A673 (cell line): Measurements from ENCODE around the gene CEP44. TPM values are rescaled to one million over a fixed set of nuclear protein-coding genes. Genes with fewer than 3 reads are reported as not detected.
"Not testable (repeated sequence)": the region's sequence is repeated elsewhere in the genome, so short reads cannot be mapped to it uniquely, and the experiment has no call there.

Experiments
- BruUV-seq: library from RNA; stranded (reverse); fragments of 400-500 nt; replicated peaks from 2 replicates; lab custom pipeline; 2021; lab: Mats Ljungman, UMichigan
- CTCF ChIA-PET: fragments of 300-600 bp; sonication (Branson Sonifier 250); formaldehyde crosslinking; loops from one replicate; lab custom pipeline; 2022; ENCODE audit warnings: antibody characterized with exemption; lab: Charles Lee
- POLR2A ChIA-PET: fragments of 300-600 bp; sonication (Branson Sonifier 250); formaldehyde crosslinking; loops from one replicate; lab custom pipeline; 2022; ENCODE audit warnings: antibody characterized with exemption; ENCODE audit not compliant: low non-redundant PET; lab: Charles Lee
- DNase-seq: peaks from one replicate; pipeline ENCODE4 v3.0.0-alpha.2; 2015; ENCODE audit warnings: low spot score
- H3K27ac ChIP-seq: fragments of 200-600 bp; sonication (generic); 2 replicates; pipeline ENCODE4 v1.5.1; 2016; ENCODE audit warnings: mixed run types, low read depth, mild to moderate bottlenecking, mixed read lengths, antibody characterized with exemption, low read length; ENCODE audit not compliant: poor library complexity, severe bottlenecking
- H3K27me3 ChIP-seq: fragments of 200-600 bp; sonication (generic); replicated peaks from 2 replicates; pipeline ENCODE4 v1.6.1; 2017; ENCODE audit warnings: mixed run types, low read depth, mild to moderate bottlenecking, mixed read lengths, antibody characterized with exemption, low read length; ENCODE audit not compliant: insufficient read depth, poor library complexity
- H3K36me3 ChIP-seq: fragments of 200-600 bp; sonication (generic); 2 replicates; pipeline ENCODE4 v1.6.1; 2016; ENCODE audit warnings: mixed run types, mild to moderate bottlenecking, mixed read lengths, antibody characterized with exemption, low read length; ENCODE audit not compliant: insufficient read depth, poor library complexity, severe bottlenecking
- H3K4me1 ChIP-seq: fragments of 200-600 bp; sonication (generic); 2 replicates; pipeline ENCODE4 v1.6.1; 2017; ENCODE audit warnings: mixed run types, mild to moderate bottlenecking, mixed read lengths, antibody characterized with exemption, low read length; ENCODE audit not compliant: insufficient read depth, poor library complexity, severe bottlenecking
- H3K4me3 ChIP-seq: fragments of 200-600 bp; sonication (generic); 2 replicates; pipeline ENCODE4 v1.5.1; 2016; ENCODE audit warnings: low read depth, mixed run types, mild to moderate bottlenecking, mixed read lengths, low read length; ENCODE audit not compliant: poor library complexity, severe bottlenecking
- H3K9me3 ChIP-seq: fragments of 200-600 bp; sonication (generic); 2 replicates; pipeline ENCODE4 v1.6.1; 2016; ENCODE audit warnings: mixed run types, low read depth, mild to moderate bottlenecking, mixed read lengths, antibody characterized with exemption, low read length; ENCODE audit not compliant: poor library complexity, severe bottlenecking
- EZH2 ChIP-seq: fragments of 200-600 bp; sonication (generic); IDR thresholded peaks from 2 replicates; pipeline ENCODE4 v1.6.1; 2017; ENCODE audit warnings: borderline replicate concordance, low read depth, mild to moderate bottlenecking, mixed read lengths, antibody characterized with exemption, low read length; ENCODE audit not compliant: poor library complexity, severe bottlenecking
- intact Hi-C: fragments of 100-400 bp; cut with micrococcal nuclease; formaldehyde crosslinking; loops from one replicate; pipeline ENCODE4 v1.10.0; 2022; ENCODE audit not compliant: unreplicated experiment
- total RNA-seq: library from RNA; stranded (reverse); gene quantifications from 2 replicates; pipeline ENCODE4 v1.2.3, GENCODE V29; 2021
- TF ChIP-seq, protein P1 (sequence below): fragments of 300-800, 200-600 bp; sonication (generic); conservative IDR thresholded peaks from 2 replicates; pipeline ENCODE4 v1.5.1; 2017; ENCODE audit warnings: low read depth, mild to moderate bottlenecking, antibody characterized with exemption, low read length, moderate library complexity, mixed read lengths

CEP44 gene
- total RNA-seq, 1 experiment from 2014 or later: 22.3 TPM

DNA sequence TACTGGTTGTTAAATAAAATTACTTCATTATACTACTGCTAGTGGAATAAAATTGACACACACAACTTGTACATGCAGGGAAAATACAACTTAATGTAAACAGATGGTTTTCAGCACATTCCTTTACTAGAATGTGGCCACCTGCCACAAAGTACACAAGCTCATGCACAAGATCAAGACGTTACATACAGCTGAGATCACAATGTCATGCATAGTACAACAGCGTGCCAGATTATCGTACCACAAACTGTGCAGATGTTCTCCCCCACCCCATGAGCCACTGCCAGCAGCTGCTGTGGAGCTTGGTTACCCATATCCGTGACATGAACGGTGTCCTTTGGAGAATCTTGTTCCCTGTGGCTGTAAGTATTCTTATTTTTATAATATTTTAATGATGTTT, 27.9 kb upstream of the CEP44 start:
- no TSS peak for BruUV-seq
- H3K4me3 ChIP-seq: no peak overlapping the region
- H3K27ac ChIP-seq: no peak overlapping the region
- peak; percentile 64 for DNase-seq
- H3K4me1 ChIP-seq: peaks cover 33% of the 10 kb centered on the region
- H3K9me3 ChIP-seq: no peaks in the 10 kb centered on the region
- H3K27me3 ChIP-seq: no peaks in the 10 kb centered on the region
- TF ChIP-seq, protein P1, sequence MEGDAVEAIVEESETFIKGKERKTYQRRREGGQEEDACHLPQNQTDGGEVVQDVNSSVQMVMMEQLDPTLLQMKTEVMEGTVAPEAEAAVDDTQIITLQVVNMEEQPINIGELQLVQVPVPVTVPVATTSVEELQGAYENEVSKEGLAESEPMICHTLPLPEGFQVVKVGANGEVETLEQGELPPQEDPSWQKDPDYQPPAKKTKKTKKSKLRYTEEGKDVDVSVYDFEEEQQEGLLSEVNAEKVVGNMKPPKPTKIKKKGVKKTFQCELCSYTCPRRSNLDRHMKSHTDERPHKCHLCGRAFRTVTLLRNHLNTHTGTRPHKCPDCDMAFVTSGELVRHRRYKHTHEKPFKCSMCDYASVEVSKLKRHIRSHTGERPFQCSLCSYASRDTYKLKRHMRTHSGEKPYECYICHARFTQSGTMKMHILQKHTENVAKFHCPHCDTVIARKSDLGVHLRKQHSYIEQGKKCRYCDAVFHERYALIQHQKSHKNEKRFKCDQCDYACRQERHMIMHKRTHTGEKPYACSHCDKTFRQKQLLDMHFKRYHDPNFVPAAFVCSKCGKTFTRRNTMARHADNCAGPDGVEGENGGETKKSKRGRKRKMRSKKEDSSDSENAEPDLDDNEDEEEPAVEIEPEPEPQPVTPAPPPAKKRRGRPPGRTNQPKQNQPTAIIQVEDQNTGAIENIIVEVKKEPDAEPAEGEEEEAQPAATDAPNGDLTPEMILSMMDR: no peak
- TF ChIP-seq EZH2: no peak
- POLR2A ChIA-PET: no interaction called here
- no peaks in the 10 kb centered on the region for H3K36me3 ChIP-seq
- CTCF ChIA-PET: no interaction called here
- intact Hi-C loops: no loop called here

DNA sequence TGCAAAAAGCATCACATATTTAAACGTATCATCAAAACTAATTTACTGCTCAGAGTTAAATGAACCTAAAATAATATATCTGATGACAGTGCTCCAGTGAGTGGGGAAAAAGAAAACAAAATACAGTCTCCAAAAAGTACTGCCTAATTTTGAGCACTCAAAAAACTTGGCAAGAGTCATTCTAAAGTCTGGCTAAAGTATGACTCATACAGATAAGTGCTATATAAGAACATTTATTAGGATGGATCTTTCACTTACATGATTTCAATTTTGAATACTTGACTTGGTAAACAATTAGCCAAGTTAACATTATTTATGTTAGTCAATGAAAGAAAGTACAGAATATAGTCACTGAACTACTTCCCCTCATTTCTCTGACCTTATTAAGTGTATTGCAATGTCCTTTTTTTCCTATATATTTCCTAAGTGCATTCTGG, 27.4 kb upstream of the CEP44 start:
- H3K9me3 ChIP-seq: no peaks in the 10 kb centered on the region
- ChIA-PET CTCF (no interaction called here), POLR2A (no interaction called here)
- DNase-seq: peak; percentile 51
- no peaks in the 10 kb centered on the region for H3K27me3 ChIP-seq
- no peak overlapping the region for H3K27ac ChIP-seq
- no peaks in the 10 kb centered on the region for H3K36me3 ChIP-seq
- no TSS peak for BruUV-seq
- no peak for TF ChIP-seq EZH2
- peaks cover 36% of the 10 kb centered on the region for H3K4me1 ChIP-seq
- no peak overlapping the region for H3K4me3 ChIP-seq
- intact Hi-C loops: no loop called here

DNA sequence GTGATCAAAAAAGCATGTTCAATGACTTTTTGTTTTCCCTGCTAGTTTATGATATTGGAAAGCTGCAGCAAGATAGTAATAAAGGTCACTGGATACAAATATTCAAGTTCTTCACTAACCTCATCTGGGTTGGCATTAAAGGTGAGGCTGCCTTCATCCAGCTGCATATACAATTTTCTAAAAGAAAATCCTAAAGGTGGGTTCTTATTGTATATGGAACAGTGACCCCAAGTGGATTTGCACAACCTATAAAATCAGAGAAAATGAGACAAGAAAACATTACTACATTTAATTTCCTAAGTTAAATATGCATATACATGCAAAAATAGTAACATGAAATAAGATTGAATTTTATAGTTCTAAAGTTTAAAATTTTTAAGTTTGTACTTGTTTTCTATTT, 24.1 kb upstream of the CEP44 start:
- no peak overlapping the region for H3K27ac ChIP-seq
- H3K4me3 ChIP-seq: no peak overlapping the region
- peak; percentile 19 for DNase-seq
- H3K9me3 ChIP-seq: no peaks in the 10 kb centered on the region
- POLR2A ChIA-PET: no interaction called here
- no TSS peak for BruUV-seq
- CTCF ChIA-PET: interaction anchor here (0.7 kb wide), 1 partner anchor 89 kb away, joined by 3 read pairs; no protein-coding TSS in a partner anchor
- TF ChIP-seq EZH2: no peak
- H3K27me3 ChIP-seq: no peaks in the 10 kb centered on the region
- H3K36me3 ChIP-seq: no peaks in the 10 kb centered on the region
- intact Hi-C loops: no loop called here
- peaks cover 41% of the 10 kb centered on the region for H3K4me1 ChIP-seq

DNA sequence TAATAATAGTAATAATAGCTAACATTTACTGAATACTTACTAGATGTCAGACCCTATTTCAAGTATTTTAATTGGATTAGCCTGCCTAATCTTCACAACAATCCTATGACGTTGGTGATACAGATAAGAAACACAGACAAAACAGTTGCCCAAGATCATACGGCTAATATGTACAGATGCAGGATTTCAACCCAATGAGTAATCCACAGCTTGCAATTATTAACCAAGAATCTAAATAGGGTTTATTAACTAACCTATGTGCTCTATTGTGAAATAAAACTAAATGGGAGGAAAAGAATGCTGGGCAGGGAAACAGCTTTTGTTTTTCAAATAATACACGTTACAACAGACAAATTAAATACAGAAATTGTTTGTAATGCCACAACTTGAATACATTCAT, 23.6 kb upstream of the CEP44 start:
- H3K27me3 ChIP-seq: no peaks in the 10 kb centered on the region
- TF ChIP-seq, protein P1: no peak
- TF ChIP-seq EZH2: no peak
- POLR2A ChIA-PET: no interaction called here
- BruUV-seq: no TSS peak
- peaks cover 41% of the 10 kb centered on the region for H3K4me1 ChIP-seq
- no peak overlapping the region for H3K27ac ChIP-seq
- CTCF ChIA-PET: interaction anchor here (0.7 kb wide), 1 partner anchor 89 kb away, joined by 3 read pairs; no protein-coding TSS in a partner anchor
- no peaks in the 10 kb centered on the region for H3K36me3 ChIP-seq
- intact Hi-C loops: no loop called here
- peak; percentile 67 for DNase-seq
- no peaks in the 10 kb centered on the region for H3K9me3 ChIP-seq
- no peak overlapping the region for H3K4me3 ChIP-seq

DNA sequence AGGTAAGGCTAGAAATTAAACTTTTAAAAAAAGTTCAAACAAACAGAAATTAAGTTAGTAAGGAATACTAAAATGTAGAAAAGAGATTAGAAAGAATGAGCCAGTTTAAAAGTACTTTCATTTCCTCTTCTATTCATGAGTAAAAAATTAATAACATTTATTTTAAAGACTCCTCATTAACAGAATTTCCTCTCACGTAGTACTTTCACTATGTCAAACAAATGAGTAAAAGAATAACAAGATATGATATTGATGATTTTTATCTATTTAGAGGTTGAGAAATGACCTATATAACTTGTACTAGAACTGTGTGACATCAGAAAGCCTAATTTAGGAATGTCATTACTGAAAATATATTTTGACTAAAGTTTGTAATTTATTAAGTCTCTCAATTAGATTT, 22.3 kb upstream of the CEP44 start:
- CTCF ChIA-PET, H3K27me3 ChIP-seq, H3K9me3 ChIP-seq, H3K4me3 ChIP-seq, BruUV-seq, H3K27ac ChIP-seq, intact Hi-C loops, DNase-seq, POLR2A ChIA-PET, H3K36me3 ChIP-seq: not testable (repeated sequence)
- peaks cover 39% of the 10 kb centered on the region for H3K4me1 ChIP-seq
